Anterior cingulate cortex (tissue), 58 donors: ENCODE measurements around the gene PRPF39.
"Not testable (repeated sequence)": the region's sequence is repeated elsewhere in the genome, so short reads cannot be mapped to it uniquely, and the experiment has no call there.

Experiments used
- DNase-seq, 58 donors: peaks; one replicate each; lab custom pipeline; 2025; lab: John Stamatoyannopoulos, UW

Gene PRPF39

GRCh38 chr14:45135156-45135555, 51.2 kb downstream of the PRPF39 start:
- peak in 4 of 58 donors; percentile 22 to 33 (median 29) for DNase-seq

DNA sequence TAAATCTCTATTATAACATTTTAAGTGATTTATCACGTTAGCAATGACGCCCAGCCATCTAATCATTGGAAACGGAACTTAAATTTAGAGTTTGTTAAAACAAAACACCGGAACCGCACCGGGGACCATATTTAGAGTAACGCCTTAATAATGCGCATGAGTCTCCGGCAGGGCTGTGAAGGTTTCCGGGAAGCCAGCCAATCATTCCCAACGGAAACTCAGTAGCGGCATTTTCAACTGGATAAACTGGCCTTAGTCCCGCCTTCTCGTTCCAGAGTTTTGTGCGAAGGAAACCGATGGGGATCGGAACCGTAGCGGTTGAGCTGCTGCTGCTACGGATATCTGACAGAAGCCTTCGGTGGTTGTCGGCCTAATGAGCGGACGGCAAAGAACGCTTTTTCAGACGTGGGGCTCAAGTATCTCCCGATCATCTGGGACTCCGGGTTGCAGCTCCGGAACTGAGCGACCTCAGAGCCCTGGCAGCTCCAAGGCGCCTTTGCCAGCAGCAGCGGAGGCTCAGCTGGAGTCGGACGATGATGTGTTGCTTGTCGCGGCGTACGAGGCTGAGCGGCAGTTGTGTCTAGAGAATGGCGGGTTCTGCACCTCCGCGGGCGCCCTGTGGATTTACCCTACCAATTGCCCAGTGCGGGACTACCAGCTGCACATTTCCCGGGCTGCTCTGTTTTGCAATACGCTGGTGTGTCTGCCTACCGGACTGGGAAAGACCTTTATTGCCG, 51.9 kb downstream of the PRPF39 start, which contains the start of gene FANCM:
Gene FANCM (plus strand): TSS at position 272 of the 737 bp plus-strand sequence. CDS start 102 bp downstream, at position 374.
- DNase-seq = peak; percentile 30 to 94 (median 85)

DNA sequence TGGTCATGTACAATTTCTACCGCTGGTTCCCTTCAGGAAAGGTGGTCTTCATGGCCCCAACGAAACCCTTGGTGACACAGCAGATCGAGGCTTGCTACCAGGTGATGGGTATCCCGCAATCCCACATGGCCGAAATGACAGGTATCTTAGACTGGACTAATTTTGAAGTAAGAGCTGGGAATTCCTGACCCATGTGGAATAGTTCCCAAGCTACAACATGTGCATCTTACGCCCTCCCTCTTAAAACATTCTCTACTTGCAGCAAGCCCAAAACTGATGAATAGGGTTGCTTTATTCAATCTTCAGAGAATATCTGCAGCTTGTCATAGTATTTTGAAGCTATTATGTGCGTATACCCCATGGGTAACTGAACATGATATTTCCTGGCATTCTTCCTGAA, 52.5 kb downstream of the PRPF39 start:
- DNase-seq = peak in 1 of 58 donors; percentile 39

- no peak for DNase-seq
These were observed 56.8 kb downstream of the PRPF39 start for GRCh38 chr14:45140661-45141187.

GRCh38 chr14:45142083-45142482, 58.2 kb downstream of the PRPF39 start:
- DNase-seq = not testable (repeated sequence)

DNA sequence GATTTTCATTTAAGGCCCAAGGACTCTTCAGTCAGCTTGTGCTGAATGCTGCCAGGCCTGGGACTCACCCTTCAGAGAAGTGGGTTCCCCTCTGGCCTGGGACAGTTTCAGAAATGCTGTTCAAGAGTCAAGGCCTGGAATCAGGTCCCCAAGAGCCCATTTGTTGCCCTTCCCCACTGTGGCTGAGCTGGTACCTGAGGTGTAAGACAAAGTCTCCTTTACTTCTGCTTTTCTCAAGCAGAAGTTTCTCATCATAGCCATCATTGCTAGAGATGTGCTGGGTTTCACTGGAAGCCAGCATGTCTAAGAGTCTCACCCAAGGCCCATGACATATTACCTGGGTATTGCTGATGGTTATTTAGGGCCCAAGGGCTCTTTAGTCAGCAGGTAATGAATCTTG, 60.7 kb downstream of the PRPF39 start:
- DNase-seq = no peak

DNA sequence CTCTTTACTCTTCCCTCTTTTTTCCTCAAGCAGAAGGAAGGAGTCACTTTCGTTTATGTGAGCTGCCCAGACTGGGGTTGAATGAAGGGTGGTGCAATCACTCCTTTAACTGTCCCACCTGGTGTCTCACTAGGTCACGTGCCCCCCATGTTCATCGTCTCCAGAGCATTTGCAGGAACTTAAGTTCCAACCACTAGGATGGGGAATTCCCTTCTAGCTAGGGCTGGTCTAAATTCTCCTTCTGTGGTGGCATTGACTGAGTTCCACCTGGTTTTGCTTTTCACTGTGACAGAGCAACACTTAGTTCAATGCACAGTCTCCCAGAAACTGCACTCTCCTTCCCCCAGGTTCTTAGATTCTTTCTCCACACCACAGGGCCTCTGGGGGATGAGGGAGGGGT, 61.3 kb downstream of the PRPF39 start:
- DNase-seq = no peak

GRCh38 chr14:45149602-45150001, 65.7 kb downstream of the PRPF39 start:
- DNase-seq = no peak

DNA sequence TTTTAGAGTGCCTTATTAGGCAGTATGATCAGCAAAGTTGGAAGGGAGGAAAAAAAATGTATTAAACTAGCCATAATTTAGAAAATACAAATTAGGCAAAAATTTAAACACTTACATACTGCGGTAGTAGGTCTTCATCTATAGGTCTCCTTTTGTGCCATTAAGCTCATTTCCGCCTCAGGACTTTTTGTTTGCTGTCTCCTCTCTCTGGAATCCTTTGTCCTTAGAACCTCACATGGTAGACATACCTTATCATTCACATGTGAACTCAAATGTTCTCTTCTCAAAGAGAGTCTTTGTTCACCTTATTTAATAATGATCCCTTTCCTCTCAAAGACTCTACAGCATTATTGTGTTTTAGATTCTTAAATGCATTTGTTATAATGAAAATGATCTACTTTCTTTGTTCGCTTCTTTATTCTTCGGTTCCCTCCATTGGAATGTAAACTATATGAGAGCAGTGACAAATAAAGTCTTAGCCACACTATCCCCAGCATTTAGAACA, 66.5 kb downstream of the PRPF39 start:
- no peak for DNase-seq

DNA sequence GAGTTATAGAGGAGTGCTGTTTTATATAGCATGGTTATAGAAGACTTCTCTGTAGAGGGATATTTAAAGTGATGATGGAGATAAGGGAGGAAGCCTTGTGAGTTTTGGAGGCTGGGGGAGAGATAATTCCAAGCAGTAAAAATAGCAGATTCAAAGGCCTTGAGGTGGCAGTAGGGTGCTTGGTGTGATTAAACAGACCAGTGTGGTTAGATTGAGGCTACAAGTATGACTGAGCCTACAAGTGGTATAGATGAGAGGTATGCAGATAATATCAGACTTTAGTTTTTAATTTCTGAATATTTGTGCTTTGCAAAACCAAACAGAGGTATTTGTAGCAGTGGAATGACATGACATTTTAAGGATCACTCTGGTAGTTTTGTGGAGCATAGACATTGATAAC, 72.2 kb downstream of the PRPF39 start:
- DNase-seq = no peak
